DND-41 (cell line): ENCODE data around the gene TSPAN11.

Experiments used
- ATAC-seq: fragments of 200-7000 bp; cut with Tn5 transposase; 3 replicates; pipeline ENCODE4 v1.9.1; 2021; ENCODE audit warnings: low read depth; ENCODE audit not compliant: insufficient read depth
- DNase-seq: peaks from one replicate; pipeline ENCODE4 v3.0.0-alpha.2; 2020
- H2AFZ ChIP-seq: 2 replicates; pipeline ENCODE4 v1.6.0; 2012; ENCODE audit warnings: low read depth, low read length
- H3K27ac ChIP-seq: 2 replicates; pipeline ENCODE4 v1.5.1; 2012; ENCODE audit warnings: low read length, inconsistent platforms
- H3K27me3 ChIP-seq: fragments of 200-600 bp; sonication (generic); 2 replicates; pipeline ENCODE4 v1.6.0; 2012; ENCODE audit warnings: low read length, mild to moderate bottlenecking, inconsistent platforms; ENCODE audit not compliant: insufficient read depth, poor library complexity
- H3K36me3 ChIP-seq: 2 replicates; pipeline ENCODE4 v1.5.1; 2012; ENCODE audit warnings: low read length, inconsistent platforms; ENCODE audit not compliant: insufficient read depth
- H3K4me1 ChIP-seq: 2 replicates; pipeline ENCODE4 v1.5.1; 2012; ENCODE audit warnings: mild to moderate bottlenecking, low read length; ENCODE audit not compliant: insufficient read depth
- H3K4me2 ChIP-seq: 2 replicates; pipeline ENCODE4 v1.6.0; 2012; ENCODE audit warnings: mild to moderate bottlenecking, moderate library complexity, low read length, inconsistent platforms; ENCODE audit not compliant: insufficient read depth
- H3K4me3 ChIP-seq, 2 experiments: fragments of 200-600 bp in 1 of 2; shearing (Covaris generic) in 1 of 2; 2 replicates each; pipeline ENCODE4 v1.5.1; 2012 to 2016; ENCODE audit warnings: inconsistent platforms in 2 of 2, low read length in 2 of 2, mild to moderate bottlenecking in 2 of 2, low read depth in 1 of 2, moderate library complexity in 1 of 2
- H3K79me2 ChIP-seq: 2 replicates; pipeline ENCODE4 v1.6.0; 2012; ENCODE audit warnings: low read length, inconsistent platforms; ENCODE audit not compliant: insufficient read depth
- H3K9ac ChIP-seq: 2 replicates; pipeline ENCODE4 v1.6.0; 2012; ENCODE audit warnings: low read depth, mild to moderate bottlenecking, inconsistent platforms, low read length, moderate library complexity
- H3K9me3 ChIP-seq: 2 replicates; pipeline ENCODE4 v1.5.1; 2012; ENCODE audit warnings: low read length, moderate library complexity, mild to moderate bottlenecking, inconsistent platforms; ENCODE audit not compliant: insufficient read depth, severe bottlenecking
- H4K20me1 ChIP-seq: 2 replicates; pipeline ENCODE4 v1.6.0; 2012; ENCODE audit warnings: low read length; ENCODE audit not compliant: insufficient read depth
- EZH2 ChIP-seq: IDR thresholded peaks from 3 replicates; pipeline ENCODE4 v1.6.1; 2012; ENCODE audit warnings: borderline replicate concordance, low read depth, mild to moderate bottlenecking, moderate library complexity, low read length, inconsistent platforms; ENCODE audit not compliant: severe bottlenecking
- TF ChIP-seq, protein P1 (sequence below): IDR thresholded peaks from 2 replicates; pipeline ENCODE4 v1.5.1; 2012; ENCODE audit warnings: borderline replicate concordance, low read length, moderate library complexity, mild to moderate bottlenecking; ENCODE audit not compliant: poor library complexity, severe bottlenecking; ENCODE audit errors: extremely low read depth

The TSPAN11 gene

GRCh38 chr12:31019976-31020375 lies 93.4 kb downstream of the TSPAN11 start:
- Histone ChIP-seq H3K4me1 (no peaks in the 10 kb centered on the region), H3K36me3 (no peaks in the 10 kb centered on the region), H3K4me2 (no peak overlapping the region), H3K27me3 (peaks cover 4% of the 10 kb centered on the region), H3K9ac (no peak overlapping the region), H4K20me1 (no peaks in the 10 kb centered on the region), H3K9me3 (no peaks in the 10 kb centered on the region), H3K27ac (no peak overlapping the region), H3K79me2 (no peaks in the 10 kb centered on the region), H3K4me3 (no peak overlapping the region), H2AFZ (no peak overlapping the region)
- ATAC-seq (no peak), DNase-seq (no peak)
- no peak for TF ChIP-seq EZH2
- TF ChIP-seq, protein P1, sequence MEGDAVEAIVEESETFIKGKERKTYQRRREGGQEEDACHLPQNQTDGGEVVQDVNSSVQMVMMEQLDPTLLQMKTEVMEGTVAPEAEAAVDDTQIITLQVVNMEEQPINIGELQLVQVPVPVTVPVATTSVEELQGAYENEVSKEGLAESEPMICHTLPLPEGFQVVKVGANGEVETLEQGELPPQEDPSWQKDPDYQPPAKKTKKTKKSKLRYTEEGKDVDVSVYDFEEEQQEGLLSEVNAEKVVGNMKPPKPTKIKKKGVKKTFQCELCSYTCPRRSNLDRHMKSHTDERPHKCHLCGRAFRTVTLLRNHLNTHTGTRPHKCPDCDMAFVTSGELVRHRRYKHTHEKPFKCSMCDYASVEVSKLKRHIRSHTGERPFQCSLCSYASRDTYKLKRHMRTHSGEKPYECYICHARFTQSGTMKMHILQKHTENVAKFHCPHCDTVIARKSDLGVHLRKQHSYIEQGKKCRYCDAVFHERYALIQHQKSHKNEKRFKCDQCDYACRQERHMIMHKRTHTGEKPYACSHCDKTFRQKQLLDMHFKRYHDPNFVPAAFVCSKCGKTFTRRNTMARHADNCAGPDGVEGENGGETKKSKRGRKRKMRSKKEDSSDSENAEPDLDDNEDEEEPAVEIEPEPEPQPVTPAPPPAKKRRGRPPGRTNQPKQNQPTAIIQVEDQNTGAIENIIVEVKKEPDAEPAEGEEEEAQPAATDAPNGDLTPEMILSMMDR: no peak

DNA sequence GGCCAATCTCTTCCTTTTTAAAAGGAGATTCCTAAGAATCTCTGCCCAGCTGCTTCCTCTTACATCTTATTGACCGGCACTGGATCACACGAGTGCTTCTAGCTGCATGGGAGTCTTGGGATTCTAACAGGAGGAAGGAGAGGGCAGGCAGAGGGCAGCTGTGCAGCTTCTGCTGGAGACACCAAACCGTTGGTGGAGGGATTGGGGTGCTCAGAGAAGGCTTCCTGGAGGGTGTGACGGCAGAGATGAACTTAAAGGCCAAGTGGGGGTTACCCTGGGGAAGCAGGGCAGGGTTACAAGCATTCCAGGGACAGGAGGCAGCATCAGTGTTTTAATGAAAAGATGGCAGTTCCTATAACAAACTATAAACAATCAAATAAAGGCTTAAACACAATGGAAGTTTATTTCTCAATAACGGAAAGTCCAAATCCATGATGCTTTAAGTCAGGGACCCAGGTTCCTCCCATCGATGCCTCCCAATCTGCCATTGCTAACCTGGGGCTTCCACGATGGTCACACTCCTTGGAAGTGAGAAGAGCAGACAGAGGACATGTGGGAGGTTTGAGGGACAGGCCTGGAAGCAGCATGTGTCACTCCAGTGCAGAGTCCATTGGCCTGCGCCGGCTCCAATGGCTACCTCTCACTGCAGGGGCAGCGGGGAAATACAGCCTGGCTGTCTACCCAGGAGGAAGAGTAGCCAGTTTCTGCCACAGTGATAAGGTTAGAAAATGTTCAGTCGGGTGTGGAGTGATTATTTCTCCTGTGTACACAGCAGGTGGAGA lies 94.0 kb downstream of the TSPAN11 start:
- Histone ChIP-seq H3K79me2 (no peaks in the 10 kb centered on the region), H3K9me3 (no peaks in the 10 kb centered on the region), H4K20me1 (no peaks in the 10 kb centered on the region), H3K9ac (no peak overlapping the region), H3K27me3 (peaks cover 4% of the 10 kb centered on the region), H2AFZ (no peak overlapping the region), H3K27ac (no peak overlapping the region), H3K4me3 (no peak overlapping the region), H3K36me3 (no peaks in the 10 kb centered on the region), H3K4me1 (no peaks in the 10 kb centered on the region), H3K4me2 (no peak overlapping the region)
- no peak for TF ChIP-seq EZH2
- TF ChIP-seq, protein P1: no peak
- no peak for DNase-seq
- no peak for ATAC-seq

GRCh38 chr12:31021181-31021580 lies 94.6 kb downstream of the TSPAN11 start:
- DNase-seq: no peak
- H3K4me2 ChIP-seq: no peak overlapping the region
- H3K4me3 ChIP-seq: no peak overlapping the region
- H4K20me1 ChIP-seq: no peaks in the 10 kb centered on the region
- H3K9me3 ChIP-seq: no peaks in the 10 kb centered on the region
- H3K36me3 ChIP-seq: no peaks in the 10 kb centered on the region
- ATAC-seq: no peak
- no peaks in the 10 kb centered on the region for H3K4me1 ChIP-seq
- no peak overlapping the region for H2AFZ ChIP-seq
- H3K9ac ChIP-seq: no peak overlapping the region
- peaks cover 4% of the 10 kb centered on the region for H3K27me3 ChIP-seq
- no peak overlapping the region for H3K27ac ChIP-seq
- TF ChIP-seq EZH2: no peak
- TF ChIP-seq, protein P1: no peak
- H3K79me2 ChIP-seq: no peaks in the 10 kb centered on the region
